PC-3 (cell line): Measurements from ENCODE around the gene DCAF6.

Experiments
- CTCF ChIP-seq: fragments of 300-600 bp; sonication (generic); conservative IDR thresholded peaks from 2 replicates; pipeline ENCODE4 v1.5.1; 2017; ENCODE audit warnings: antibody characterized with exemption, low read depth, mild to moderate bottlenecking, low read length
- EZH2 ChIP-seq: fragments of 300-600 bp; sonication (generic); IDR thresholded peaks from one replicate; pipeline ENCODE4 v1.6.1; 2017; ENCODE audit warnings: antibody characterized with exemption, mild to moderate bottlenecking, low read length; ENCODE audit not compliant: unreplicated experiment
- EZH2phosphoT487 ChIP-seq: fragments of 300-600 bp; sonication (generic); IDR thresholded peaks from 2 replicates; pipeline ENCODE4 v1.6.1; 2018; ENCODE audit warnings: mild to moderate bottlenecking, antibody characterized with exemption, low read length, borderline replicate concordance

- TF ChIP-seq EZH2 (no peak), CTCF (no peak), EZH2phosphoT487 (no peak)
Measured at GRCh38 chr1:168007691-168008090, 71.2 kb downstream of the DCAF6 start.
